IMR-90 (cell line): ENCODE data around the gene PLA2G4A. TPM values are rescaled to one million over a fixed set of nuclear protein-coding genes. Genes with fewer than 3 reads are reported as not detected.

Source experiments
- ATAC-seq: fragments of 200-7000 bp; cut with Tn5 transposase; 2 replicates; pipeline ENCODE4 v1.9.1; 2020; ENCODE audit warnings: low read depth, mild to moderate bottlenecking, moderate library complexity
- BruUV-seq: library from RNA; stranded (reverse); fragments of 400-500 nt; replicated peaks from 2 replicates; lab custom pipeline; 2021; lab: Mats Ljungman, UMichigan
- CTCF ChIA-PET: fragments of 300-600 bp; formaldehyde crosslinking; extraction: SDS; loops from one replicate; lab custom pipeline; 2021; ENCODE audit warnings: antibody characterized with exemption; lab: Yijun Ruan, JAX
- POLR2A ChIA-PET: fragments of 300-600 bp; sonication (Branson Sonifier 250); formaldehyde crosslinking; loops from one replicate; lab custom pipeline; 2022; ENCODE audit warnings: antibody characterized with exemption; ENCODE audit not compliant: unreplicated experiment; lab: Charles Lee
- DNase-seq: peaks from one replicate; pipeline ENCODE4 v3.0.0; 2013
- H2AFZ ChIP-seq: replicated peaks from 2 replicates; pipeline ENCODE3; 2013; ENCODE audit warnings: low read length, mild to moderate bottlenecking; ENCODE audit not compliant: poor library complexity
- H2AK5ac ChIP-seq: 2 replicates; pipeline ENCODE4 v1.6.1; 2013; ENCODE audit warnings: low read depth, low read length, inconsistent platforms
- H2AK9ac ChIP-seq: replicated peaks from 2 replicates; pipeline ENCODE3; 2013; ENCODE audit warnings: mild to moderate bottlenecking, low read depth, low read length, moderate library complexity; ENCODE audit not compliant: poor library complexity
- H2BK120ac ChIP-seq: 2 replicates; pipeline ENCODE4 v1.6.1; 2013; ENCODE audit warnings: low read depth, low read length, inconsistent platforms
- H2BK15ac ChIP-seq: 3 replicates; pipeline ENCODE4 v1.6.1; 2013; ENCODE audit warnings: low read depth, low read length, inconsistent platforms
- H2BK20ac ChIP-seq: 2 replicates; pipeline ENCODE4 v1.6.1; 2013; ENCODE audit warnings: low read depth, mild to moderate bottlenecking, inconsistent platforms, low read length, moderate library complexity
- H2BK5ac ChIP-seq: 2 replicates; pipeline ENCODE4 v1.6.1; 2013; ENCODE audit warnings: mild to moderate bottlenecking, low read depth, low read length, inconsistent platforms; ENCODE audit not compliant: poor library complexity, severe bottlenecking
- H3K14ac ChIP-seq: replicated peaks from 2 replicates; pipeline ENCODE4 v1.6.1; 2013; ENCODE audit warnings: low read depth, low read length, inconsistent platforms
- H3K18ac ChIP-seq: 2 replicates; pipeline ENCODE4 v1.6.1; 2013; ENCODE audit warnings: low read depth, low read length, control low read depth
- H3K23ac ChIP-seq: 2 replicates; pipeline ENCODE4 v1.6.1; 2013; ENCODE audit warnings: low read depth, low read length, inconsistent platforms
- H3K27ac ChIP-seq: 2 replicates; pipeline ENCODE4 v1.5.1; 2013; ENCODE audit warnings: mild to moderate bottlenecking, control low read depth, low read length; ENCODE audit not compliant: insufficient read depth
- H3K27me3 ChIP-seq: 2 replicates; pipeline ENCODE4 v1.6.1; 2013; ENCODE audit warnings: low read length; ENCODE audit not compliant: control insufficient read depth, insufficient read depth
- H3K36me3 ChIP-seq: 2 replicates; pipeline ENCODE4 v1.6.1; 2013; ENCODE audit warnings: low read length, mixed read lengths; ENCODE audit not compliant: control insufficient read depth, insufficient read depth
- H3K4ac ChIP-seq: 2 replicates; pipeline ENCODE4 v1.6.1; 2013; ENCODE audit warnings: low read depth, low read length, inconsistent platforms
- H3K4me1 ChIP-seq: 2 replicates; pipeline ENCODE4 v1.6.1; 2013; ENCODE audit warnings: low read length, mixed read lengths; ENCODE audit not compliant: control insufficient read depth, insufficient read depth
- H3K4me2 ChIP-seq: 2 replicates; pipeline ENCODE4 v1.6.1; 2013; ENCODE audit warnings: low read depth, mild to moderate bottlenecking, control low read depth, low read length, moderate library complexity
- H3K4me3 ChIP-seq: 2 replicates; pipeline ENCODE4 v1.5.1; 2013; ENCODE audit warnings: low read depth, mild to moderate bottlenecking, control low read depth, low read length, moderate library complexity; ENCODE audit not compliant: insufficient read depth
- H3K56ac ChIP-seq: 2 replicates; pipeline ENCODE4 v1.6.1; 2013; ENCODE audit warnings: low read length, inconsistent platforms; ENCODE audit not compliant: insufficient read depth; ENCODE audit errors: extremely low read depth
- H3K79me1 ChIP-seq, 2 experiments: 2 replicates each; pipeline ENCODE4 v1.6.1; 2013; ENCODE audit warnings: low read length in 2 of 2, inconsistent platforms in 1 of 2, low read depth in 1 of 2
- H3K9ac ChIP-seq: 2 replicates; pipeline ENCODE4 v1.6.1; 2013; ENCODE audit warnings: low read depth, low read length, control low read depth
- H3K9me1 ChIP-seq: 2 replicates; pipeline ENCODE4 v1.6.1; 2013; ENCODE audit warnings: low read length, inconsistent platforms; ENCODE audit not compliant: insufficient read depth
- H3K9me3 ChIP-seq: 2 replicates; pipeline ENCODE4 v1.6.1; 2013; ENCODE audit warnings: low read length; ENCODE audit not compliant: control insufficient read depth, insufficient read depth
- H4K20me1 ChIP-seq: 2 replicates; pipeline ENCODE4 v1.6.1; 2013; ENCODE audit warnings: low read length, inconsistent platforms; ENCODE audit not compliant: insufficient read depth
- H4K5ac ChIP-seq: 2 replicates; pipeline ENCODE4 v1.6.1; 2013; ENCODE audit warnings: mild to moderate bottlenecking, low read depth, low read length, control low read depth
- H4K8ac ChIP-seq, 2 experiments: 2 replicates each; pipeline ENCODE4 v1.6.1; 2013; ENCODE audit warnings: low read depth in 2 of 2, low read length in 2 of 2, control low read depth in 1 of 2, inconsistent platforms in 1 of 2
- H4K91ac ChIP-seq: 2 replicates; pipeline ENCODE4 v1.6.1; 2013; ENCODE audit warnings: low read depth, low read length, inconsistent platforms; ENCODE audit not compliant: insufficient read depth
- BHLHE40 ChIP-seq: fragments of 150-350 bp; IDR thresholded peaks from 2 replicates; pipeline ENCODE4 v1.6.1; 2016; ENCODE audit warnings: mild to moderate bottlenecking, low read depth, low read length
- CEBPB ChIP-seq: IDR thresholded peaks from 2 replicates; pipeline ENCODE4 v1.6.1; 2012; ENCODE audit warnings: low read depth, low read length, improper control_type of control experiment
- FOS ChIP-seq: fragments of 150-350 bp; IDR thresholded peaks from 2 replicates; pipeline ENCODE4 v1.6.1; 2016; ENCODE audit warnings: low read depth, low read length
- MAFK ChIP-seq: IDR thresholded peaks from 2 replicates; pipeline ENCODE4 v1.6.1; 2012; ENCODE audit warnings: low read depth, low read length, improper control_type of control experiment
- MAZ ChIP-seq: IDR thresholded peaks from 2 replicates; pipeline ENCODE4 v1.6.1; 2012; ENCODE audit warnings: low read depth, mild to moderate bottlenecking, low read length, improper control_type of control experiment, moderate library complexity, borderline replicate concordance
- MXI1 ChIP-seq: IDR thresholded peaks from 2 replicates; pipeline ENCODE4 v1.6.1; 2012; ENCODE audit warnings: low read depth, mild to moderate bottlenecking, low read length, moderate library complexity, borderline replicate concordance
- POLR2A ChIP-seq: IDR thresholded peaks from 2 replicates; pipeline ENCODE4 v1.6.1; 2012; ENCODE audit warnings: mild to moderate bottlenecking, low read depth, low read length
- RFX5 ChIP-seq: IDR thresholded peaks from 2 replicates; pipeline ENCODE4 v1.8.0; 2012; ENCODE audit warnings: low read depth, mild to moderate bottlenecking, low read length, moderate library complexity
- WGBS, 2 experiments: methylation state at CpG; one replicate each; pipeline versions ENCODE4 v1.1.5 to v1.1.7; 2013; ENCODE audit warnings: missing lambda C conversion rate in 2 of 2; ENCODE audit not compliant: insufficient read length in 1 of 2; ENCODE audit errors: extremely low coverage in 2 of 2; 5-methylcytosine and 5-hydroxymethylcytosine counted together
- dilution Hi-C: fragments of 300-500 bp; cut with HindIII; formaldehyde crosslinking; loops from one replicate; pipeline ENCODE4 v1.14.3; 2018; ENCODE audit warnings: low sequenced_read_pairs; ENCODE audit not compliant: unreplicated experiment
- in situ Hi-C: fragments of 300-500 bp; cut with MboI; formaldehyde crosslinking; loops from 3 replicates; pipeline ENCODE4 v1.14.3; 2019; ENCODE audit warnings: low sequenced_read_pairs, inconsistent platforms, mixed read lengths
- intact Hi-C: fragments of 100-400 bp; cut with micrococcal nuclease; formaldehyde crosslinking; loops from 2 replicates; pipeline ENCODE4 v1.10.0; 2022
- polyA plus RNA-seq, 3 experiments: library from polyadenylated mRNA; depleted of rRNA; stranded (reverse); fragments of >200 nt; gene quantifications; 2 replicates each; pipeline ENCODE4 v1.2.3, GENCODE V29; 2012; ENCODE audit warnings: low replicate concordance in 1 of 3
- total RNA-seq: library from RNA; depleted of rRNA; stranded (reverse); fragments of >200 nt; gene quantifications from 2 replicates; pipeline ENCODE4 v1.2.3, GENCODE V29; 2012
- TF ChIP-seq, protein P1 (sequence below): conservative IDR thresholded peaks from 2 replicates; pipeline ENCODE4 v1.5.1; 2012; ENCODE audit warnings: mild to moderate bottlenecking, low read depth, low read length, improper control_type of control experiment

PLA2G4A gene
- total and polyA plus RNA-seq, 2 of the 4 experiments (the other 2 are of a cell fraction) = 1.6 to 3.8 TPM

DNA sequence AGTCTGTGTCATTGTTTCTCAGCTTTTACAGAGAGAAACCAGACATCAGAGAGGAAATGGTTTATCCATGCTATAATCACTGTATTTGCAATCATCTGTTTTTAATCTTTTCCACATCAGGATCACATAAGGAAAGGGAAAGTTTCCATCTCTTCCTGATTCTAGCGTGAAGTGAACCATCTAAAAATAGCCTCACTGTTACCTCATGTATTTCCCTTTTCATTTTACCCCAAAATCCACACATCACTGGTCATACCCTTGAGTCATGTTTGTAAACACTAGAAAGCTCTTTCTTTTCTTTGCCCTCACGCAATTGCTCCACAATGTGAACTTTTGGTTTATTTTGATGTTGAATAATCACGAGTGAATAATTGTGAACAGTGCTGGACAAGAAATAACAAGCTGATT, 146.0 kb downstream of the PLA2G4A start:
- Histone ChIP-seq H3K9me1 (no peaks in the 10 kb centered on the region), H3K4me3 (peak overlapping the region; percentile 8; the same call in 1 of the 2 replicates), H3K36me3 (no peaks in the 10 kb centered on the region), H3K18ac (no peak overlapping the region), H2AFZ (no peak overlapping the region), H4K5ac (no peak overlapping the region), H3K56ac (no peak overlapping the region), H2BK20ac (no peak overlapping the region), H4K91ac (no peak overlapping the region), H2BK15ac (no peak overlapping the region), H2BK120ac (no peak overlapping the region), H3K14ac (no peak overlapping the region), H2AK5ac (no peak overlapping the region), H3K9ac (no peak overlapping the region), H2BK5ac (peak overlapping the region; percentile 71), H3K23ac (no peak overlapping the region), H3K27me3 (no peaks in the 10 kb centered on the region), H4K20me1 (no peaks in the 10 kb centered on the region), H2AK9ac (no peak overlapping the region), H3K79me1 (no peaks in the 10 kb centered on the region), H3K4ac (no peak overlapping the region), H3K4me1 (peaks cover 5% of the 10 kb centered on the region), H3K9me3 (no peaks in the 10 kb centered on the region), H3K27ac (no peak overlapping the region; the same call in 1 of the 2 replicates), H3K4me2 (peak overlapping the region; percentile 78), H4K8ac (no peak overlapping the region)
- dilution Hi-C loops = loop anchor here (25.0 kb wide), 1 partner anchor 362 kb away; no protein-coding TSS in a partner anchor
- POLR2A ChIA-PET = no interaction called here
- TF ChIP-seq BHLHE40 = peak; percentile 87
- peak; percentile 34; the same call in 1 of the 2 replicates for TF ChIP-seq POLR2A
- TF ChIP-seq, protein P1, sequence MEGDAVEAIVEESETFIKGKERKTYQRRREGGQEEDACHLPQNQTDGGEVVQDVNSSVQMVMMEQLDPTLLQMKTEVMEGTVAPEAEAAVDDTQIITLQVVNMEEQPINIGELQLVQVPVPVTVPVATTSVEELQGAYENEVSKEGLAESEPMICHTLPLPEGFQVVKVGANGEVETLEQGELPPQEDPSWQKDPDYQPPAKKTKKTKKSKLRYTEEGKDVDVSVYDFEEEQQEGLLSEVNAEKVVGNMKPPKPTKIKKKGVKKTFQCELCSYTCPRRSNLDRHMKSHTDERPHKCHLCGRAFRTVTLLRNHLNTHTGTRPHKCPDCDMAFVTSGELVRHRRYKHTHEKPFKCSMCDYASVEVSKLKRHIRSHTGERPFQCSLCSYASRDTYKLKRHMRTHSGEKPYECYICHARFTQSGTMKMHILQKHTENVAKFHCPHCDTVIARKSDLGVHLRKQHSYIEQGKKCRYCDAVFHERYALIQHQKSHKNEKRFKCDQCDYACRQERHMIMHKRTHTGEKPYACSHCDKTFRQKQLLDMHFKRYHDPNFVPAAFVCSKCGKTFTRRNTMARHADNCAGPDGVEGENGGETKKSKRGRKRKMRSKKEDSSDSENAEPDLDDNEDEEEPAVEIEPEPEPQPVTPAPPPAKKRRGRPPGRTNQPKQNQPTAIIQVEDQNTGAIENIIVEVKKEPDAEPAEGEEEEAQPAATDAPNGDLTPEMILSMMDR = no peak
- no peak for TF ChIP-seq MXI1
- TF ChIP-seq CEBPB = peak; percentile 87
- TF ChIP-seq RFX5 = 0 out of 2 replicates have a peak, but pooled peaks have one; percentile 31
- TF ChIP-seq FOS = peak; percentile 97
- TF ChIP-seq MAFK = no peak; the same call in 1 of the 2 replicates
- TF ChIP-seq MAZ = no peak
- CTCF ChIA-PET = no interaction called here
- peak; percentile 87 for ATAC-seq
- WGBS, 2 experiments = no CpG with 5 or more reads among the region's 3 CpGs
- BruUV-seq = no TSS peak
- in situ Hi-C loops = no loop called here
- DNase-seq = peak; percentile 99
- intact Hi-C loops = loop anchor here (1.0 kb wide), 1 partner anchor 26 kb away; no protein-coding TSS in a partner anchor
